Measurements from ENCODE around the gene FBP1. TPM values are rescaled to one million over a fixed set of nuclear protein-coding genes. Genes with fewer than 3 reads are reported as not detected.

Gene FBP1
- total RNA-seq, 4 donors from 2014 or later, result 20.3 to 31.8 (median 23.1) TPM

DNA sequence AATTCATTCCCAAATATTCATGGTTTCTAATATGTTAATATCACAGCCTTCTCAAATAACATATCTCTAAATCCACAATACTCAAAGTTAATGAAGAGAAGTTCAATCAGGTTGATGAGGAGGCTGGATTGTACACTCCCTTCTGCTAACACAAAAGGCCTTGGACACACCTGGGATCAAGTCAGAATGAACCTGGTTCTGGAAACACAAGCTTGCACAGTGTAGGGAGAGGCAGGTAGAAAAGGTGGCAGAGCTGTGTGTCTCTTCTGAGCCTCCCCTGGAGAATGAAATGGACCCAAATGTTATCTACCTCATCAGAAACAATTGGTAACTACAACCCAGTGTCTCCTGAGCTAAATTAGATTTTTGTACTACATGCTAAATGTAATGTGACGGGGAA lies 40.7 kb upstream of the FBP1 start:
- Histone ChIP-seq H3K4me1 (peaks cover 10 to 12% of the 10 kb centered on the region in 2 donors), H3K9me3 (no peaks in the 10 kb centered on the region), H3K36me3 (no peaks in the 10 kb centered on the region), H3K27me3 (no peaks in the 10 kb centered on the region), H3K27ac (no peak overlapping the region), H3K4me3 (replicated peaks in 1 of 3) (no peak overlapping the region)
- intact Hi-C loops (cut with DNase I), result loop anchor here (5.0 kb wide), 1 partner anchor 447 kb away; no protein-coding TSS in a partner anchor
- DNase-seq, result no peak
- TF ChIP-seq POLR2A (IDR thresholded peaks at IDR 0.05), result no peak
- TF ChIP-seq, protein P1, sequence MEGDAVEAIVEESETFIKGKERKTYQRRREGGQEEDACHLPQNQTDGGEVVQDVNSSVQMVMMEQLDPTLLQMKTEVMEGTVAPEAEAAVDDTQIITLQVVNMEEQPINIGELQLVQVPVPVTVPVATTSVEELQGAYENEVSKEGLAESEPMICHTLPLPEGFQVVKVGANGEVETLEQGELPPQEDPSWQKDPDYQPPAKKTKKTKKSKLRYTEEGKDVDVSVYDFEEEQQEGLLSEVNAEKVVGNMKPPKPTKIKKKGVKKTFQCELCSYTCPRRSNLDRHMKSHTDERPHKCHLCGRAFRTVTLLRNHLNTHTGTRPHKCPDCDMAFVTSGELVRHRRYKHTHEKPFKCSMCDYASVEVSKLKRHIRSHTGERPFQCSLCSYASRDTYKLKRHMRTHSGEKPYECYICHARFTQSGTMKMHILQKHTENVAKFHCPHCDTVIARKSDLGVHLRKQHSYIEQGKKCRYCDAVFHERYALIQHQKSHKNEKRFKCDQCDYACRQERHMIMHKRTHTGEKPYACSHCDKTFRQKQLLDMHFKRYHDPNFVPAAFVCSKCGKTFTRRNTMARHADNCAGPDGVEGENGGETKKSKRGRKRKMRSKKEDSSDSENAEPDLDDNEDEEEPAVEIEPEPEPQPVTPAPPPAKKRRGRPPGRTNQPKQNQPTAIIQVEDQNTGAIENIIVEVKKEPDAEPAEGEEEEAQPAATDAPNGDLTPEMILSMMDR (IDR thresholded peaks at IDR 0.05), result no peak
- WGBS, 2 donors, result 96 to 99% methylated on average over 1 of the region's 1 CpG

DNA sequence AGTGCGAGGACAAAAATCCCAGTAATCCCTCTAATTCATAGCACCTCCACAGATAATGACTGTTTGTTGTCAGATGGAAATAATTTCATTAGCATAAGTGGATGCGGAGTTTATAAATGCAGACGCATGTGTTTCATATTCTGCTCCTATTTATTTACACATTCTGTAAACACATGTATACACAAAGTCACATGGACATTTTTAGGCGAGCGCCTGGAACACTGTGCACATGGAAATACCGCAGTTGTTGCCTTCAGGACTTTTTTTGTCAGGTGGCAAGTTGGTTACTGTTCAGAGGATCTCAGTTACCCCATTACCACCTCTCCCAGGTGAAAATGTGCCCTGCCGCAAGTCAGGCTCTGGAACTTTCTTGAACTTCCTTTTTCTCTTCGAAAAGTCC lies 40.3 kb upstream of the FBP1 start:
- H3K4me1 ChIP-seq, result peaks cover 12 to 15% of the 10 kb centered on the region in 2 donors
- no peak overlapping the region for H3K4me3 ChIP-seq (replicated peaks in 1 of 3)
- TF ChIP-seq, protein P1 (IDR thresholded peaks at IDR 0.05), result no peak
- no peak for TF ChIP-seq POLR2A (IDR thresholded peaks at IDR 0.05)
- H3K27ac ChIP-seq, result no peak overlapping the region
- 94 to 96% methylated on average over 8 of the region's 8 CpGs for WGBS, 2 donors
- H3K9me3 ChIP-seq, result no peaks in the 10 kb centered on the region
- no peak for DNase-seq
- H3K36me3 ChIP-seq, result no peaks in the 10 kb centered on the region
- H3K27me3 ChIP-seq, result no peaks in the 10 kb centered on the region
- intact Hi-C loops (cut with DNase I), result loop anchor here (10.0 kb wide), 1 partner anchor 95 kb away; no protein-coding TSS in a partner anchor

DNA sequence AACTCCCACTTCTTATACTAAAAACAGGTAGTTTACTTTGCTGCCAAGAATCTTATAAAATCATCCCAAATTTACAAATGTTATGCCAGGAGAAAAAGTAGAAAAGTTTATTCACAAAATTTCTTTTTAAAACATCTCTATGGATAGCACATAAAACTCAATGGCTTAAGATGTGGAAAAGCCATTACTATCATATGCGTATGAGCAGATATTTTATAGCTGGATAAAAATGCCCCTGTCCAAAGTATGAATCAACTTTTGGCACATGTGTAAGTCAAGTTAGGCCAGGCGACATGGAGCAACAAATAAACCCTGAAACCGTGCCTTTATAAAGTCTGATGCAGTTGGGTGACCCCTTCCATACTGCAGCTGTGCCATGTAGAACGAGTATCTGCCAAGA lies 38.6 kb upstream of the FBP1 start:
- H3K4me1 ChIP-seq, result peaks cover 12 to 15% of the 10 kb centered on the region in 2 donors
- intact Hi-C loops (cut with DNase I), result loop anchor here (10.0 kb wide), 1 partner anchor 97 kb away; no protein-coding TSS in a partner anchor
- TF ChIP-seq, protein P1 (IDR thresholded peaks at IDR 0.05), result no peak
- TF ChIP-seq POLR2A (IDR thresholded peaks at IDR 0.05), result no peak
- DNase-seq, result no peak
- H3K4me3 ChIP-seq (replicated peaks in 1 of 3), result no peak overlapping the region
- H3K9me3 ChIP-seq, result no peaks in the 10 kb centered on the region
- H3K27me3 ChIP-seq, result no peaks in the 10 kb centered on the region
- WGBS, 2 donors, result 73 to 79% methylated on average over 4 of the region's 4 CpGs
- no peaks in the 10 kb centered on the region for H3K36me3 ChIP-seq
- H3K27ac ChIP-seq, result no peak overlapping the region

DNA sequence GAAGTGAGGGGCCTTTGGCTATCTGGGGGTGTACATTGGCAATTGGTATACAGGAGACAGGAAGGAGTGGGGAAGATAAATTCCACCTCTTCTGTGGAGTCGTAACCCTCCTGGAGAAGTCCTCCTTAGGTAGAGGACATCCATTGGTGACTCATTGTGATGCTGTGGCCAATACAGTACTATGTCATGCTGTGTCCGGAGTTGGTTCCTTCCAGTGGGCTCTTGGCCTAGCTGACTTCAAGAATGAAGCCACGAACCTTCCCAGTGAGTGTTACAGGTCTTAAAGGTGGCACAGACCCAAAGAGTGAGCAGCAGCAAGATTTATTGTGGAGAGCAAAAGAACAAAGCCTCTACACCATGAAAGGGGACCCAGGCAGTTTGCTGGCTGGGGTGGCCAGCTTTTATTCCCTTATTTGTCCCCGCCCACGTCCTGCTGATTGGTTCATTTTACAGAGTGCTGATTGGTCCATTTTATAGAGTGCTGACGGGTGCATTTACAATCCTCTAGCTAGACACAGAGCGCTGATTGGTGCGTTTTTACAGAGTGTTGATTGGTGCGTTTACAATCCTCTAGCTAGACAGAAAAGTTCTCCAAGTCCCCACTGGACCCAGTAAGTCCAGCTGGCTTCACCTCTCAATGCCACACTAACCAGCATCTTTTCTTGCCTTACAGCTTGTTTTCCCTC lies 37.3 kb upstream of the FBP1 start:
- DNase-seq, result no peak
- 94 to 96% methylated on average over 8 to 9 of the region's 9 CpGs for WGBS, 2 donors
- Histone ChIP-seq H3K4me3 (replicated peaks in 1 of 3) (no peak overlapping the region), H3K36me3 (no peaks in the 10 kb centered on the region), H3K27me3 (no peaks in the 10 kb centered on the region), H3K9me3 (no peaks in the 10 kb centered on the region), H3K27ac (peak overlapping the region in 1 of 3 donors; percentile 35), H3K4me1 (peaks cover 12 to 15% of the 10 kb centered on the region in 2 donors)
- no peak for TF ChIP-seq POLR2A (IDR thresholded peaks at IDR 0.05)
- TF ChIP-seq, protein P1 (IDR thresholded peaks at IDR 0.05), result no peak
- intact Hi-C loops (cut with DNase I), result loop anchor here (10.0 kb wide), 1 partner anchor 98 kb away; no protein-coding TSS in a partner anchor

All from thyroid gland (tissue), 4 donors.